Measurements from ENCODE around the gene RTKN. TPM values are rescaled to one million over a fixed set of nuclear protein-coding genes. Genes with fewer than 3 reads are reported as not detected.

The RTKN gene
- total and polyA plus RNA-seq, 2 of the 13 experiments (the other 11 are each of a cell fraction or from before 2014, with no cell fraction given): 159 to 166 TPM

GRCh38 chr2:74454654-74455511 lies 13.1 kb upstream of the RTKN start, which contains the start of gene INO80B (continued):
- TF ChIP-seq, protein P1, sequence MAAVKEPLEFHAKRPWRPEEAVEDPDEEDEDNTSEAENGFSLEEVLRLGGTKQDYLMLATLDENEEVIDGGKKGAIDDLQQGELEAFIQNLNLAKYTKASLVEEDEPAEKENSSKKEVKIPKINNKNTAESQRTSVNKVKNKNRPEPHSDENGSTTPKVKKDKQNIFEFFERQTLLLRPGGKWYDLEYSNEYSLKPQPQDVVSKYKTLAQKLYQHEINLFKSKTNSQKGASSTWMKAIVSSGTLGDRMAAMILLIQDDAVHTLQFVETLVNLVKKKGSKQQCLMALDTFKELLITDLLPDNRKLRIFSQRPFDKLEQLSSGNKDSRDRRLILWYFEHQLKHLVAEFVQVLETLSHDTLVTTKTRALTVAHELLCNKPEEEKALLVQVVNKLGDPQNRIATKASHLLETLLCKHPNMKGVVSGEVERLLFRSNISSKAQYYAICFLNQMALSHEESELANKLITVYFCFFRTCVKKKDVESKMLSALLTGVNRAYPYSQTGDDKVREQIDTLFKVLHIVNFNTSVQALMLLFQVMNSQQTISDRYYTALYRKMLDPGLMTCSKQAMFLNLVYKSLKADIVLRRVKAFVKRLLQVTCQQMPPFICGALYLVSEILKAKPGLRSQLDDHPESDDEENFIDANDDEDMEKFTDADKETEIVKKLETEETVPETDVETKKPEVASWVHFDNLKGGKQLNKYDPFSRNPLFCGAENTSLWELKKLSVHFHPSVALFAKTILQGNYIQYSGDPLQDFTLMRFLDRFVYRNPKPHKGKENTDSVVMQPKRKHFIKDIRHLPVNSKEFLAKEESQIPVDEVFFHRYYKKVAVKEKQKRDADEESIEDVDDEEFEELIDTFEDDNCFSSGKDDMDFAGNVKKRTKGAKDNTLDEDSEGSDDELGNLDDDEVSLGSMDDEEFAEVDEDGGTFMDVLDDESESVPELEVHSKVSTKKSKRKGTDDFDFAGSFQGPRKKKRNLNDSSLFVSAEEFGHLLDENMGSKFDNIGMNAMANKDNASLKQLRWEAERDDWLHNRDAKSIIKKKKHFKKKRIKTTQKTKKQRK (IDR thresholded peaks at IDR 0.05; ENCODE audit: low read length): no peak
- TF ChIP-seq, protein P2, sequence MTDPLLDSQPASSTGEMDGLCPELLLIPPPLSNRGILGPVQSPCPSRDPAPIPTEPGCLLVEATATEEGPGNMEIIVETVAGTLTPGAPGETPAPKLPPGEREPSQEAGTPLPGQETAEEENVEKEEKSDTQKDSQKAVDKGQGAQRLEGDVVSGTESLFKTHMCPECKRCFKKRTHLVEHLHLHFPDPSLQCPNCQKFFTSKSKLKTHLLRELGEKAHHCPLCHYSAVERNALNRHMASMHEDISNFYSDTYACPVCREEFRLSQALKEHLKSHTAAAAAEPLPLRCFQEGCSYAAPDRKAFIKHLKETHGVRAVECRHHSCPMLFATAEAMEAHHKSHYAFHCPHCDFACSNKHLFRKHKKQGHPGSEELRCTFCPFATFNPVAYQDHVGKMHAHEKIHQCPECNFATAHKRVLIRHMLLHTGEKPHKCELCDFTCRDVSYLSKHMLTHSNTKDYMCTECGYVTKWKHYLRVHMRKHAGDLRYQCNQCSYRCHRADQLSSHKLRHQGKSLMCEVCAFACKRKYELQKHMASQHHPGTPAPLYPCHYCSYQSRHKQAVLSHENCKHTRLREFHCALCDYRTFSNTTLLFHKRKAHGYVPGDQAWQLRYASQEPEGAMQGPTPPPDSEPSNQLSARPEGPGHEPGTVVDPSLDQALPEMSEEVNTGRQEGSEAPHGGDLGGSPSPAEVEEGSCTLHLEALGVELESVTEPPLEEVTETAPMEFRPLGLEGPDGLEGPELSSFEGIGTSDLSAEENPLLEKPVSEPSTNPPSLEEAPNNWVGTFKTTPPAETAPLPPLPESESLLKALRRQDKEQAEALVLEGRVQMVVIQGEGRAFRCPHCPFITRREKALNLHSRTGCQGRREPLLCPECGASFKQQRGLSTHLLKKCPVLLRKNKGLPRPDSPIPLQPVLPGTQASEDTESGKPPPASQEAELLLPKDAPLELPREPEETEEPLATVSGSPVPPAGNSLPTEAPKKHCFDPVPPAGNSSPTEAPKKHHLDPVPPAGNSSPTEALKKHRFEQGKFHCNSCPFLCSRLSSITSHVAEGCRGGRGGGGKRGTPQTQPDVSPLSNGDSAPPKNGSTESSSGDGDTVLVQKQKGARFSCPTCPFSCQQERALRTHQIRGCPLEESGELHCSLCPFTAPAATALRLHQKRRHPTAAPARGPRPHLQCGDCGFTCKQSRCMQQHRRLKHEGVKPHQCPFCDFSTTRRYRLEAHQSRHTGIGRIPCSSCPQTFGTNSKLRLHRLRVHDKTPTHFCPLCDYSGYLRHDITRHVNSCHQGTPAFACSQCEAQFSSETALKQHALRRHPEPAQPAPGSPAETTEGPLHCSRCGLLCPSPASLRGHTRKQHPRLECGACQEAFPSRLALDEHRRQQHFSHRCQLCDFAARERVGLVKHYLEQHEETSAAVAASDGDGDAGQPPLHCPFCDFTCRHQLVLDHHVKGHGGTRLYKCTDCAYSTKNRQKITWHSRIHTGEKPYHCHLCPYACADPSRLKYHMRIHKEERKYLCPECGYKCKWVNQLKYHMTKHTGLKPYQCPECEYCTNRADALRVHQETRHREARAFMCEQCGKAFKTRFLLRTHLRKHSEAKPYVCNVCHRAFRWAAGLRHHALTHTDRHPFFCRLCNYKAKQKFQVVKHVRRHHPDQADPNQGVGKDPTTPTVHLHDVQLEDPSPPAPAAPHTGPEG (CRISPR knock-in tag; IDR thresholded peaks at IDR 0.05): peak; percentile 75
- no peak for TF ChIP-seq JDP2 (CRISPR knock-in tag; IDR thresholded peaks at IDR 0.05; ENCODE audit: borderline replicate concordance)
- no peak for TF ChIP-seq ZNF225 (CRISPR knock-in tag; IDR thresholded peaks at IDR 0.05)
- TF ChIP-seq MTF2 (CRISPR knock-in tag; IDR thresholded peaks at IDR 0.05; ENCODE audit: borderline replicate concordance): no peak
- TF ChIP-seq ATAD3A (CRISPR knock-in tag; IDR thresholded peaks at IDR 0.05): no peak
- peak; percentile 89 for TF ChIP-seq ESRRA (CRISPR knock-in tag; IDR thresholded peaks at IDR 0.05; ENCODE audit: low read depth)
- TF ChIP-seq ZNF260 (CRISPR knock-in tag; IDR thresholded peaks at IDR 0.05; ENCODE audit: borderline replicate concordance, low read depth): no peak
- TF ChIP-seq HNRNPUL1 (IDR thresholded peaks at IDR 0.05; ENCODE audit: low read depth, low read length): no peak
- peak; percentile 68; the same call in 1 of the 2 replicates for TF ChIP-seq SRF (IDR thresholded peaks at IDR 0.05; ENCODE audit: low read depth, low read length)
- TF ChIP-seq ZNF878 (CRISPR knock-in tag; IDR thresholded peaks at IDR 0.05): peak; percentile 2; the same call in 1 of the 2 replicates
- TF ChIP-seq SETDB1 (CRISPR knock-in tag; IDR thresholded peaks at IDR 0.05; ENCODE audit: borderline replicate concordance): no peak
- peak; percentile 68 for TF ChIP-seq ZNF770 (CRISPR knock-in tag; IDR thresholded peaks at IDR 0.05)
- peak; percentile 88; the same call in 1 of the 2 replicates for TF ChIP-seq ZNF510 (CRISPR knock-in tag; IDR thresholded peaks at IDR 0.05; ENCODE audit: low read depth)
- no peak for TF ChIP-seq SMARCC2 (IDR thresholded peaks at IDR 0.05)
- peak; percentile 74; the same call in 1 of the 2 replicates for TF ChIP-seq MEIS2 (CRISPR knock-in tag; IDR thresholded peaks at IDR 0.05)
- TF ChIP-seq DMAP1 (CRISPR knock-in tag; IDR thresholded peaks at IDR 0.05): peak; percentile 90
- no peak for TF ChIP-seq REXO4 (CRISPR knock-in tag; IDR thresholded peaks at IDR 0.05; ENCODE audit: borderline replicate concordance)
